Measurements from ENCODE around the gene STEEP1. TPM values are rescaled to one million over a fixed set of nuclear protein-coding genes. Genes with fewer than 3 reads are reported as not detected.
A peak's percentile ranks its signal among the peaks of the same experiment; 100 is the strongest.

STEEP1 gene
- total RNA-seq, 1 experiment from 2014 or later, result 42.2 TPM

- BruUV-seq (replicated peaks), result TSS peak; percentile 35
Measured at GRCh38 chrX:119583431-119584059, 18.3 kb upstream of the STEEP1 start.

GRCh38 chrX:119579414-119579813 is 14.2 kb upstream of the STEEP1 start:
- Histone ChIP-seq H3K27me3 (ENCODE audit: control insufficient read depth, insufficient read depth, low read length) (no peaks in the 10 kb centered on the region), H3K27ac (ENCODE audit: low read length) (no peak overlapping the region), H3K4me3 (ENCODE audit: low read depth in 2 of 2, low read length in 2 of 2) (no peak overlapping the region), H3K4me1 (ENCODE audit: control insufficient read depth, insufficient read depth, low read length) (peaks cover 7% of the 10 kb centered on the region), H3K36me3 (ENCODE audit: control insufficient read depth, insufficient read depth, low read length) (peaks cover 8% of the 10 kb centered on the region), H3K9me3 (ENCODE audit: control insufficient read depth, insufficient read depth, low read depth, low read length) (no peaks in the 10 kb centered on the region)
- BruUV-seq (replicated peaks), result no TSS peak
- POLR2A ChIA-PET, result no interaction called here
- CTCF ChIA-PET, result interaction anchor here (0.6 kb wide), 1 partner anchor 32 kb away, joined by 6 read pairs; no protein-coding TSS in a partner anchor
- no peak for DNase-seq (ENCODE audit: low read depth, low spot score)
- TF ChIP-seq REST (IDR thresholded peaks at IDR 0.05; ENCODE audit: insufficient read depth in 1 of 2, low read depth in 2 of 2, low read length in 1 of 2), result no peak
- TF ChIP-seq CTCF (IDR thresholded peaks at IDR 0.05), result no peak
- TF ChIP-seq TCF7L2 (IDR thresholded peaks at IDR 0.05; ENCODE audit: low read depth, low read length), result no peak
- no peak for TF ChIP-seq POLR2AphosphoS5 (IDR thresholded peaks at IDR 0.05; ENCODE audit: low read depth, low read length)
- TF ChIP-seq SIN3A (IDR thresholded peaks at IDR 0.05; ENCODE audit: borderline replicate concordance, insufficient read depth, low read depth, low read length), result no peak
- intact Hi-C loops (cut with micrococcal nuclease; ENCODE audit: unreplicated experiment) (no loop called here), in situ Hi-C loops (cut with HindIII; ENCODE audit: low pct_unique_long_range_greater_than_20kb, low sequenced_read_pairs) (no loop called here)
- no peak for ATAC-seq

More at GRCh38 chrX:119583431-119584059, 18.3 kb upstream of the STEEP1 start:
- Histone ChIP-seq H3K9me3 (ENCODE audit: control insufficient read depth, insufficient read depth, low read depth, low read length) (no peaks in the 10 kb centered on the region), H3K4me3 (ENCODE audit: low read depth in 2 of 2, low read length in 2 of 2) (no peak overlapping the region), H3K27ac (ENCODE audit: low read length) (no peak overlapping the region), H3K4me1 (ENCODE audit: control insufficient read depth, insufficient read depth, low read length) (no peaks in the 10 kb centered on the region), H3K36me3 (ENCODE audit: control insufficient read depth, insufficient read depth, low read length) (peaks cover 2% of the 10 kb centered on the region; the same call in 1 of the 2 replicates), H3K27me3 (ENCODE audit: control insufficient read depth, insufficient read depth, low read length) (no peaks in the 10 kb centered on the region)
- intact Hi-C loops (cut with micrococcal nuclease; ENCODE audit: unreplicated experiment) (no loop called here), in situ Hi-C loops (cut with HindIII; ENCODE audit: low pct_unique_long_range_greater_than_20kb, low sequenced_read_pairs) (no loop called here)
- ChIA-PET POLR2A (interaction anchor here (0.5 kb wide), 1 partner anchor 22 kb away, joined by 16 read pairs; no protein-coding TSS in a partner anchor), CTCF (no interaction called here)
- no peak for TF ChIP-seq SIN3A (IDR thresholded peaks at IDR 0.05; ENCODE audit: borderline replicate concordance, insufficient read depth, low read depth, low read length)
- TF ChIP-seq CTCF (IDR thresholded peaks at IDR 0.05), result no peak
- ATAC-seq, result no peak
- no peak for DNase-seq (ENCODE audit: low read depth, low spot score)
